Measurements from ENCODE around the gene LCN12. TPM values are rescaled to one million over a fixed set of nuclear protein-coding genes. Genes with fewer than 3 reads are reported as not detected.

LCN12 gene, protein sequence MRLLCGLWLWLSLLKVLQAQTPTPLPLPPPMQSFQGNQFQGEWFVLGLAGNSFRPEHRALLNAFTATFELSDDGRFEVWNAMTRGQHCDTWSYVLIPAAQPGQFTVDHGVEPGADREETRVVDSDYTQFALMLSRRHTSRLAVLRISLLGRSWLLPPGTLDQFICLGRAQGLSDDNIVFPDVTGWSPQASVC
- polyA plus RNA-seq (ENCODE audit: insufficient read length in 10 of 10): 1 to 10 TPM in 3 of 10 donors, under 1 TPM in 7; 0.25 to 1.2 (median 0.68) TPM
- long read RNA-seq, donor 1: 0 reads
- long read RNA-seq, donor 2: 0 reads
- long read RNA-seq, donor 3: 0 reads
- long read RNA-seq, donor 4: 0 reads
- long read RNA-seq, donor 5: 0 reads
- long read RNA-seq, donor 6: 0 reads
- long read RNA-seq, donor 7: 0 reads
- long read RNA-seq, donor 8: 0 reads
- long read RNA-seq, donor 9: 0 reads

DNA sequence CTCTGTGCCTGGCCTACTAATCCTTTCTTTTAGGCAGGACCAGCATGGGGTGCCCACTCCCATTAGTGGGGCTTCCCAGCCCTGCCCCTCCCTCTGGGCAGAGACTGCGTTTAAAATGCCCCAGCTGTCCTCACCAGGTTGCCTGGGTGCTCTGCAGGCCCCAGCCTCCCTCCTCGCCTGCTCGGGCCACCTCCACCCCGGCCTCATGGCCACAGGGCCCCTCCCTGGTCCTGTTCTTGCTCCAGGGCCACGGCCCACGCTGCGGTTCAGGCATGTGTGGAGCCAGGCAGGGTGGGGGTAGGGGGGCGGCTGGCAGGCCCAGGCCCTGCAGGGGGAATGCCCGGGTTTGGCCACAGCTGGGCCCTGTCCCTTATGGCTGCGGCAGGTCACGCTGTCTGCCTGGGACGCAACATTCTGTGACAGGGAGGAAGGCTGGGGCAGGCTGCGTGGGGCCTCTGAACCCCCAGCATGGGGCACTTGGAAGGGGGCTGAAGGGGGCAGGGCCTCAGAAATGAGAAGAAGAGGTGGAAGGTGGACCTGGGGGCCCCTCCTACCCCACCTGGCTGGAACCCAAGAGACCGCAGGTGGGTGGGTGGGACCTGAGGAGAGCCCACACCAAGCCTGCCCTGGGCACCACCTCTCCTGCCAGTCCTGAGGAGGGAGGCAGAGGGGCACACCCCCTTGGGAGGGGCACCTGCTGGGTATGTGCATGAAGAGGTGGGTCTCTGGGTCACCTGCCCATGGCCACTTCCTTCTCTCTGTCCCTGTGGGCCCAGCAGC is at the start of gene LCN12:
TSS of gene LCN12 (plus strand) at position 733 of the 780 bp plus-strand sequence. CDS start 55 bp downstream, outside the sequence.
- no peak for DNase-seq

DNA sequence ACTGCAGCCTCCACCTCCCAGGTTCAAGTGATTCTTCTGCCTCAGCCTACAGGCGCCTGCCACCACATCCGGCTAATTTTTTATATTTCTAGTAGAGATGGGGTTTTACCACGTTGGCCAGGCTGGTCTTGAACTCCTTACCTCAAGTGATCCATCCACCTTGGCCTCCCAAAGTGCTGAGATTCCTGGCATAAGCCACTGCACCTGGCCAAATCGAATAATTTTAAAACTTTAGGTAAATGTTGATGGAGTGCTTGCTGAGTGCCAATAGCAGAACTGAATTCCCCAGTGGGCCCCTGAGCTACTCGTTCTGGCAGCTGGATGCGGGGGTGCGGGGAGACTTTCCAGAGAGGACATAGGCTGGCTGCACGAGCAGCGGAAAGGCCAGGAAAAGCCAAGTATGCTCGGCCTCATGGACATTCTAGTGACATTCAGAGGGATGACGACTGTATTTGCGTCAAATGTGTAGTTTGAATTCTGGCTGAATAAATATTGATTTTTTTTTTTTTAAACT is 49.0 kb upstream of the LCN12 start:
- peak in 1 of 3 donors; percentile 24 for DNase-seq

DNA sequence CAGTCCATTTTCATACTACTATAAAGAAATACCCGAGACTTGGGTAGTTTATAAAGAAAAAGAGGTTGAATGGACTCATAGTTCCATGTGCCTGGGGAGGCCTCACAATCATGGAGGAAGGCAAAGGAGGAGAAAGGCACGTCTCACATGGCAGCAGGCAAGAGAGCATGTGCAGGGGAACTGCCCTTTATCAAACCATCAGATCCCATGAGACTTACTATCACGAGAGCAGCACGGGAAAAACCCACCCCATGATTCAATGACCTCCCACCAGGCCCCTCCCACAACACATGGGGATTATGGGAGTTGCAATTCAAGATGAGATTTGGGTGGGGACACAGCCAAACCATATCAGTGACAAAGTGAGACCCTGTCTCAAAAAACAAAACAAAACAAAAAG is 45.8 kb upstream of the LCN12 start:
- no peak for DNase-seq

DNA sequence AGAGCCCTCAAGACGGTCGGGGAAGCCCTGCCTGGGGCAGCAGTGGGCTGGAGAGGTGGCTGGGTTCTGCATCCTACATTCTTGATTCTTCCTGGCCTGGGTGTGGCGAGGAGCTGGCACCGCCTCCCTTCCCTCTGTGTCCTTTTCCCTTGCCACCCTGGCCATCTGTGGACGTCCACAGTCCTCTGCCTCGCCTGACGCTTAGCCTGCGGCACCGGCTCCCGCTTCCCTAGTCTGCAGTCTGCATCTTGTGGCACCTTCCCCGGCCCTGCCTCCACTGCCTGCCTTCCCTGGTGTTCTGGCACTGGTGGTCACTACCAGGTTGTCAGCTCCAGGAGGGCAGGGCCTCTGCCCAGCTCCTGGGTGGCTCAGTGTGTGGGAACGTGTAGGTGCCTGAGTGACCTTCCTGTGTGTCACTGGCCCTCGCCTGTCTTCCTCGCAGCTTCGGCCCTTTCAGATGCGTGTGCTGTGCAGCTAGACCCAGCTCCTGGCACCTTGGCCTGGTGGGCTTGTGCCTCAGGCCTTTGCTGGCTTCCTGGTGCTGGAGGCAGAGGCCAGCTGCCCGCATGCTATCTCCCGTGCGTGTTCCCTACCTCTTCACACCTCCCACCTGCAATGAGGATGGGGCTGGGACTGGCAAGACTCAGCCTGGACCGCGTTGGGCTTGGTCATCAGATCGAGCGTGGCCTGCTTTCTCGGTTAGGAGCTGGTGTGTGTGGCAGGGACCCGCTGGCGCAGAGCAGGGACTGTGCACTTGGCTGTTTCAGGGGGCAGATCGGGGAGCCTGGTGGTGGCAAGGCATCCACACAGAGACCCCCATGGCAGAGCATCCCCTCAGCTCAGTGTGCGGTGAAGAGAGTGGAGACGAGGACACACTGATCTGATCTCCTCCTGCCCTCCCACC is 44.8 kb upstream of the LCN12 start:
- DNase-seq: no peak

- DNase-seq: no peak
These were observed 41.7 kb upstream of the LCN12 start for GRCh38 chr9:136910197-136910900.

GRCh38 chr9:136910901-136911245 is 41.2 kb upstream of the LCN12 start:
- no peak for DNase-seq

GRCh38 chr9:136913701-136914438 is 38.2 kb upstream of the LCN12 start:
- DNase-seq: no peak

GRCh38 chr9:136915632-136916329 is 36.3 kb upstream of the LCN12 start:
- no peak for DNase-seq

DNA sequence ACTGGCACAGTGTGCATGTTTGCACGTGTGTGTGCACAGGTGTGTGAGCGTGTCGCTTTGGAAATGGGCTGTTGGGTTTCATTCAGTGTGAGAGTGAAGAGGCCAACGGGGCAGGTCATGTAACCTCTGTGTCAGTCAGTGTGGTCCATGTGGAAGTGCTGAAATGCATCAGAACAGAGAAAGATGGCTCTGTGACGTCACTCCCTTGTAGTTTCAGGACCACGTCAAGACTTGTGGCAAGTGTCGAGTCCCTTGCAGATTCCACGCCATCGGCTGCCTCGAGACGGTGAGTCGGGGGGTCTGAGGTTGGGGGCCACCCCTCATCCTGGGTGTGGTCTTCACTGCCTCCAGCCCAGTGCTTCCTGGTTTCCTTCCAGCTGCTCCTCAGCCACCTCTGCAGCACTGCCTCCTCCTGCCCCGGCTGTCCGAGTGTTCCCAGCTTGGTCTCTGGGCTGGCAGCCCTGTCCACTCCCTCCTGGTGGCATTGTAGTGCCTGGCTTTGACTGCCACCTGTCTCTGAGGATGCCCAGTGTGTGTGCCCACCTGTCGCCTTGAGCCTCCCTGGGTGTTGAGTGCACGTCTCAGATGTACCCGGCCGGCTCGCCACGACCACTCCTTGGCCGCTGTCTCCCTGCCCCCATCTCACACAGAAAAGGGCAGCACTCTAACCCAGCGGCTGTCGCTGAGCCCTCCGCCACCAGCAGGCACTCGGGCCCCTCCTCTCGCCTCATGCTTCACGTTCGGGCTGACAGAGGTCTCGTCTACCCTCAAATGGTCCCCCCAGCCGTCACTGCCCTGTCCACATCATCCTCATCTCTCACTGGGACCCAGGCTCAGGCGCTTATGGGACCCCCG is 35.5 kb upstream of the LCN12 start:
- no peak for DNase-seq

DNA sequence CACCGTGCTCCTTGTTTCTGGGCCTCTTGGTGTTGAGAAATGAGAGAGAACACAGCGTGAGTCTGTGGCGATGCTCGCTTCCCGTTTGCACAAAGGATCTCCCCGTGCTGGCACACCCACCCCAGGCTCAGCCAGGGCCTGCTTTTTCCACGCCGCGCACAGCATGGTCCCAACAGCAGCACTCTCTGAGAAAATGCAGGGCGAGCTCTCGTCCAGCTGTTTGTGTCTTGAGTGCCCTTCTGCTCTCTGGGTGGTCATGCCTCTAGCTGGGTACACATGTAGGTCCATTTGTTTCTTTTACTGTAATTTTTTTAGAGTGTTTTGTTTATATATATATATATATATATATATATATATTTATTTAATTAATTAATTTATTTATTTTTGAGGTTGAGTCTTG is 34.2 kb upstream of the LCN12 start:
- DNase-seq: no peak

- no peak for DNase-seq
These were observed 32.0 kb upstream of the LCN12 start for GRCh38 chr9:136920069-136920468.

- no peak for DNase-seq
These were observed 31.3 kb upstream of the LCN12 start for GRCh38 chr9:136920734-136921231.

GRCh38 chr9:136921307-136921706 is 30.8 kb upstream of the LCN12 start:
- no peak for DNase-seq

- no peak for DNase-seq
These were observed 30.4 kb upstream of the LCN12 start for GRCh38 chr9:136921718-136922117.

GRCh38 chr9:136922540-136922939 is 29.5 kb upstream of the LCN12 start:
- no peak for DNase-seq

GRCh38 chr9:136923881-136924280 is 28.2 kb upstream of the LCN12 start:
- DNase-seq: no peak

GRCh38 chr9:136925414-136926153 is 26.5 kb upstream of the LCN12 start:
- no peak for DNase-seq

Measured in muscle of back (tissue), 13 donors.